Measurements from ENCODE around the gene PHC1.

DNA sequence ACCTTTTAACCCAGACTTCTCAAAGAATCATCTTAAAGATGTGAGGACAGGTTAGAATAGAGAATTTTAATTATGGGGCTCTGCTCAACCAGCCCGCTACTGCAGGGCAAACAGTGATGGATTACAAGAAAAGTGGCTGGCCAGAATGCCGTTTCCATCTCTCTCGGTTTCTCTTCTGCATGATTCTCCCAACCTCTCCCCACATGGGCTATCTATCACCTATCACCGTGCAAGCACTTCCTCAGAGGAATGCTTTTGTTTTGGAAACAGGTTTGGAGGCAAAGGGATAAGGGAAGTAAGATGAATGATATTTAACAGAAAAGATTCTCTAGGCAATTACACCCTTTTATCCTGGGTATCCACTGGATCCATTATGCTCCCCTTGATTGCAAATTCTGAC lies 37.4 kb upstream of the PHC1 start:
- TF ChIP-seq POLR2A (IDR thresholded peaks at IDR 0.05; ENCODE audit: low read length): no peak
- TF ChIP-seq GATA1 (IDR thresholded peaks at IDR 0.05; ENCODE audit: low read depth, low read length): no peak
